Activated naive CD4-positive, alpha-beta T cell treated with anti-CD3 and anti-CD28 coated beads, Interleukin-2, amount 10 ng/mL, durations not matched to agents 7 days and 5 days (primary cell): ENCODE results near the gene NTM.

Source experiments
- CTCF ChIA-PET: fragments of 350-600 bp; sonication (Branson Sonifier 250); formaldehyde crosslinking; loops from one replicate; lab custom pipeline; 2021; ENCODE audit warnings: antibody characterized with exemption; lab: Charles Lee
- DNase-seq: peaks from one replicate; pipeline ENCODE4 v3.0.0-alpha.2; 2020
- H3K27ac Mint-ChIP-seq: one replicate; pipeline ENCODE4 v1.8.0; 2021; ENCODE audit warnings: mild to moderate bottlenecking, moderate library complexity, mixed read lengths
- H3K27me3 Mint-ChIP-seq: one replicate; pipeline ENCODE4 v1.8.0; 2021; ENCODE audit warnings: mild to moderate bottlenecking, mixed read lengths
- H3K36me3 Mint-ChIP-seq: one replicate; pipeline ENCODE4 v1.8.0; 2021; ENCODE audit warnings: mixed read lengths
- H3K4me1 Mint-ChIP-seq: one replicate; pipeline ENCODE4 v1.8.0; 2021; ENCODE audit warnings: mixed read lengths
- H3K4me3 Mint-ChIP-seq: one replicate; pipeline ENCODE4 v1.8.0; 2021; ENCODE audit warnings: mild to moderate bottlenecking, moderate library complexity, mixed read lengths
- H3K9me3 Mint-ChIP-seq: one replicate; pipeline ENCODE4 v1.8.0; 2021; ENCODE audit warnings: mixed read lengths

The NTM gene

GRCh38 chr11:131389582-131389981 lies 19.2 kb downstream of the NTM start:
- H3K4me3 Mint-ChIP-seq = no peak overlapping the region
- H3K27me3 Mint-ChIP-seq = no peaks in the 10 kb centered on the region
- H3K9me3 Mint-ChIP-seq = peaks cover 6% of the 10 kb centered on the region
- CTCF ChIA-PET = interaction anchor here (1.0 kb wide), 1 partner anchor 8 kb away, joined by 3 read pairs; no protein-coding TSS in a partner anchor
- no peak for DNase-seq
- no peaks in the 10 kb centered on the region for H3K4me1 Mint-ChIP-seq
- H3K36me3 Mint-ChIP-seq = no peaks in the 10 kb centered on the region
- no peak overlapping the region for H3K27ac Mint-ChIP-seq

- Mint-ChIP-seq H3K9me3 (peaks cover 6% of the 10 kb centered on the region), H3K4me1 (no peaks in the 10 kb centered on the region), H3K27ac (no peak overlapping the region), H3K36me3 (no peaks in the 10 kb centered on the region), H3K27me3 (no peaks in the 10 kb centered on the region), H3K4me3 (no peak overlapping the region)
- CTCF ChIA-PET = interaction anchor here (0.6 kb wide), 1 partner anchor 801 kb away, joined by 3 read pairs; no protein-coding TSS in a partner anchor
- DNase-seq = no peak
These were observed 20.8 kb downstream of the NTM start for GRCh38 chr11:131391176-131391575.

- CTCF ChIA-PET = no interaction called here
- H3K27ac Mint-ChIP-seq = no peak overlapping the region
- no peak for DNase-seq
- peaks cover 6% of the 10 kb centered on the region for H3K9me3 Mint-ChIP-seq
- H3K4me1 Mint-ChIP-seq = no peaks in the 10 kb centered on the region
- H3K27me3 Mint-ChIP-seq = no peaks in the 10 kb centered on the region
- no peaks in the 10 kb centered on the region for H3K36me3 Mint-ChIP-seq
- no peak overlapping the region for H3K4me3 Mint-ChIP-seq
These were observed 22.3 kb downstream of the NTM start for GRCh38 chr11:131392528-131393255.

- H3K27me3 Mint-ChIP-seq = no peaks in the 10 kb centered on the region
- no peak for DNase-seq
- H3K4me1 Mint-ChIP-seq = no peaks in the 10 kb centered on the region
- no peak overlapping the region for H3K4me3 Mint-ChIP-seq
- H3K9me3 Mint-ChIP-seq = peaks cover 6% of the 10 kb centered on the region
- H3K36me3 Mint-ChIP-seq = no peaks in the 10 kb centered on the region
- H3K27ac Mint-ChIP-seq = no peak overlapping the region
- CTCF ChIA-PET = no interaction called here
These were observed 23.3 kb downstream of the NTM start for GRCh38 chr11:131393691-131394090.

- H3K27me3 Mint-ChIP-seq = no peaks in the 10 kb centered on the region
- H3K9me3 Mint-ChIP-seq = no peaks in the 10 kb centered on the region
- H3K4me1 Mint-ChIP-seq = no peaks in the 10 kb centered on the region
- no peaks in the 10 kb centered on the region for H3K36me3 Mint-ChIP-seq
- H3K27ac Mint-ChIP-seq = no peak overlapping the region
- H3K4me3 Mint-ChIP-seq = no peak overlapping the region
- DNase-seq = no peak
- CTCF ChIA-PET = interaction anchor here (0.8 kb wide), 1 partner anchor 9 kb away, joined by 3 read pairs; no protein-coding TSS in a partner anchor
These were observed 27.3 kb downstream of the NTM start for GRCh38 chr11:131397675-131398074.

- CTCF ChIA-PET = no interaction called here
- Mint-ChIP-seq H3K9me3 (no peaks in the 10 kb centered on the region), H3K4me3 (no peak overlapping the region), H3K4me1 (no peaks in the 10 kb centered on the region), H3K36me3 (no peaks in the 10 kb centered on the region), H3K27ac (no peak overlapping the region), H3K27me3 (no peaks in the 10 kb centered on the region)
- no peak for DNase-seq
These were observed 31.6 kb downstream of the NTM start for GRCh38 chr11:131402040-131402439.

- no peaks in the 10 kb centered on the region for H3K36me3 Mint-ChIP-seq
These were observed 33.6 kb downstream of the NTM start for GRCh38 chr11:131404010-131404409.

GRCh38 chr11:131408025-131408640 lies 37.7 kb downstream of the NTM start:
- CTCF ChIA-PET = no interaction called here
- H3K4me1 Mint-ChIP-seq = no peaks in the 10 kb centered on the region
- no peak overlapping the region for H3K4me3 Mint-ChIP-seq
- no peaks in the 10 kb centered on the region for H3K27me3 Mint-ChIP-seq
- DNase-seq = no peak
- no peak overlapping the region for H3K27ac Mint-ChIP-seq
- H3K36me3 Mint-ChIP-seq = no peaks in the 10 kb centered on the region
- no peaks in the 10 kb centered on the region for H3K9me3 Mint-ChIP-seq

More at GRCh38 chr11:131404010-131404409, 33.6 kb downstream of the NTM start:
- DNase-seq = no peak
- H3K27ac Mint-ChIP-seq = no peak overlapping the region
- H3K9me3 Mint-ChIP-seq = no peaks in the 10 kb centered on the region
- no peaks in the 10 kb centered on the region for H3K4me1 Mint-ChIP-seq
- H3K27me3 Mint-ChIP-seq = no peaks in the 10 kb centered on the region
- CTCF ChIA-PET = no interaction called here
- H3K4me3 Mint-ChIP-seq = no peak overlapping the region

- DNase-seq = no peak
- Mint-ChIP-seq H3K4me3 (no peak overlapping the region), H3K4me1 (no peaks in the 10 kb centered on the region), H3K27ac (no peak overlapping the region), H3K27me3 (no peaks in the 10 kb centered on the region), H3K9me3 (no peaks in the 10 kb centered on the region), H3K36me3 (no peaks in the 10 kb centered on the region)
- CTCF ChIA-PET = no interaction called here
These were observed 38.9 kb downstream of the NTM start for GRCh38 chr11:131409345-131409744.

GRCh38 chr11:131411636-131412035 lies 41.2 kb downstream of the NTM start:
- no peaks in the 10 kb centered on the region for H3K4me1 Mint-ChIP-seq
- H3K36me3 Mint-ChIP-seq = no peaks in the 10 kb centered on the region
- no peak overlapping the region for H3K27ac Mint-ChIP-seq
- DNase-seq = no peak
- H3K4me3 Mint-ChIP-seq = no peak overlapping the region
- no peaks in the 10 kb centered on the region for H3K27me3 Mint-ChIP-seq
- CTCF ChIA-PET = interaction anchor here (0.6 kb wide), 1 partner anchor 1334 kb away, joined by 3 read pairs; no protein-coding TSS in a partner anchor
- no peaks in the 10 kb centered on the region for H3K9me3 Mint-ChIP-seq

GRCh38 chr11:131412061-131412460 lies 41.6 kb downstream of the NTM start:
- Mint-ChIP-seq H3K36me3 (no peaks in the 10 kb centered on the region), H3K9me3 (no peaks in the 10 kb centered on the region), H3K27me3 (no peaks in the 10 kb centered on the region), H3K4me3 (no peak overlapping the region), H3K4me1 (no peaks in the 10 kb centered on the region), H3K27ac (no peak overlapping the region)
- DNase-seq = no peak
- CTCF ChIA-PET = interaction anchor here (0.6 kb wide), 1 partner anchor 1334 kb away, joined by 3 read pairs; no protein-coding TSS in a partner anchor

GRCh38 chr11:131413217-131413616 lies 42.8 kb downstream of the NTM start:
- H3K36me3 Mint-ChIP-seq = no peaks in the 10 kb centered on the region
- no peaks in the 10 kb centered on the region for H3K4me1 Mint-ChIP-seq
- H3K27ac Mint-ChIP-seq = no peak overlapping the region
- H3K4me3 Mint-ChIP-seq = no peak overlapping the region
- CTCF ChIA-PET = no interaction called here
- H3K9me3 Mint-ChIP-seq = no peaks in the 10 kb centered on the region
- no peak for DNase-seq
- no peaks in the 10 kb centered on the region for H3K27me3 Mint-ChIP-seq

GRCh38 chr11:131418189-131418588 lies 47.8 kb downstream of the NTM start:
- Mint-ChIP-seq H3K27ac (no peak overlapping the region), H3K27me3 (no peaks in the 10 kb centered on the region), H3K4me3 (no peak overlapping the region), H3K4me1 (no peaks in the 10 kb centered on the region), H3K36me3 (no peaks in the 10 kb centered on the region), H3K9me3 (peaks cover 4% of the 10 kb centered on the region)
- no peak for DNase-seq
- CTCF ChIA-PET = no interaction called here

- CTCF ChIA-PET = no interaction called here
- H3K27me3 Mint-ChIP-seq = no peaks in the 10 kb centered on the region
- peaks cover 7% of the 10 kb centered on the region for H3K9me3 Mint-ChIP-seq
- H3K4me1 Mint-ChIP-seq = no peaks in the 10 kb centered on the region
- DNase-seq = no peak
- H3K36me3 Mint-ChIP-seq = no peaks in the 10 kb centered on the region
- no peak overlapping the region for H3K27ac Mint-ChIP-seq
- H3K4me3 Mint-ChIP-seq = no peak overlapping the region
These were observed 50.8 kb downstream of the NTM start for GRCh38 chr11:131421066-131421855.
